CD8-positive, alpha-beta memory T cell (primary cell): ENCODE data around the gene AMIGO1. TPM values are rescaled to one million over a fixed set of nuclear protein-coding genes. Genes with fewer than 3 reads are reported as not detected.

ENCODE experiments used
- CTCF ChIA-PET: fragments of 350-600 bp; sonication (Branson Sonifier 250); formaldehyde crosslinking; loops from one replicate; lab custom pipeline; 2021; ENCODE audit warnings: antibody characterized with exemption; lab: Charles Lee
- POLR2A ChIA-PET: fragments of 350-600 bp; sonication (Branson Sonifier 250); formaldehyde crosslinking; loops from one replicate; lab custom pipeline; 2021; ENCODE audit warnings: antibody characterized with exemption; lab: Charles Lee
- DNase-seq, 5 donors: peaks; one replicate each; pipeline versions ENCODE4 v3.0.0 to v3.0.0-alpha.2; 2020 to 2022; ENCODE audit warnings: mixed read lengths in 1 of 5
- H3K27ac ChIP-seq: one replicate; pipeline ENCODE4 v1.7.0; 2013; ENCODE audit warnings: low read depth, mild to moderate bottlenecking, low read length, moderate library complexity
- H3K27me3 ChIP-seq: 2 replicates; pipeline ENCODE4 v1.7.0; 2013; ENCODE audit warnings: low read length, mild to moderate bottlenecking; ENCODE audit not compliant: insufficient read depth, poor library complexity, severe bottlenecking
- H3K36me3 ChIP-seq: 2 replicates; pipeline ENCODE4 v1.7.0; 2013; ENCODE audit warnings: mild to moderate bottlenecking, low read length, moderate library complexity; ENCODE audit not compliant: insufficient read depth
- H3K4me1 ChIP-seq: 2 replicates; pipeline ENCODE4 v1.7.0; 2013; ENCODE audit warnings: mild to moderate bottlenecking, low read length, moderate library complexity; ENCODE audit not compliant: insufficient read depth
- H3K4me3 ChIP-seq: 2 replicates; pipeline ENCODE4 v1.7.0; 2013; ENCODE audit warnings: mild to moderate bottlenecking, low read length
- H3K9me3 ChIP-seq: 2 replicates; pipeline ENCODE4 v1.7.0; 2013; ENCODE audit warnings: mild to moderate bottlenecking, low read length
- H3K27ac Mint-ChIP-seq, 8 donors: one replicate each; pipeline ENCODE4 v1.8.0; 2020 to 2021; ENCODE audit warnings: mixed read lengths in 8 of 8, mild to moderate bottlenecking in 6 of 8, inconsistent platforms in 3 of 8, moderate library complexity in 3 of 8
- H3K27me3 Mint-ChIP-seq, 2 donors: one replicate each; pipeline ENCODE4 v1.8.0; 2020 to 2021; ENCODE audit warnings: mixed read lengths in 2 of 2, mild to moderate bottlenecking in 1 of 2, moderate library complexity in 1 of 2
- H3K36me3 Mint-ChIP-seq, 3 donors: one replicate each; pipeline ENCODE4 v1.8.0; 2020 to 2021; ENCODE audit warnings: mixed read lengths in 3 of 3, inconsistent platforms in 1 of 3, mild to moderate bottlenecking in 1 of 3
- H3K4me1 Mint-ChIP-seq, 3 donors: one replicate each; pipeline ENCODE4 v1.8.0; 2020 to 2021; ENCODE audit warnings: mixed read lengths in 3 of 3, inconsistent platforms in 1 of 3, mild to moderate bottlenecking in 1 of 3
- H3K4me3 Mint-ChIP-seq, 7 donors: one replicate each; pipeline ENCODE4 v1.8.0; 2020 to 2021; ENCODE audit warnings: mixed read lengths in 7 of 7, mild to moderate bottlenecking in 6 of 7, moderate library complexity in 4 of 7, inconsistent platforms in 2 of 7
- H3K9me3 Mint-ChIP-seq, 5 donors: one replicate each; pipeline ENCODE4 v1.8.0; 2020 to 2022; ENCODE audit warnings: mixed read lengths in 5 of 5, mild to moderate bottlenecking in 3 of 5, moderate library complexity in 2 of 5, inconsistent platforms in 1 of 5
- polyA plus RNA-seq: library from polyadenylated mRNA; unstranded; fragments of 300-500 nt; fragmentation: Illumina TruSeq; gene quantifications from one replicate; pipeline ENCODE4 v1.2.3, GENCODE V29; 2021
- total RNA-seq, 2 experiments: library from RNA; stranded (reverse); gene quantifications; one replicate each; pipeline ENCODE4 v1.2.3, GENCODE V29; 2021

Gene AMIGO1
- total and polyA plus RNA-seq, 3 experiments from 2014 or later, result 4.0 to 20.2 (median 4.9) TPM

DNA sequence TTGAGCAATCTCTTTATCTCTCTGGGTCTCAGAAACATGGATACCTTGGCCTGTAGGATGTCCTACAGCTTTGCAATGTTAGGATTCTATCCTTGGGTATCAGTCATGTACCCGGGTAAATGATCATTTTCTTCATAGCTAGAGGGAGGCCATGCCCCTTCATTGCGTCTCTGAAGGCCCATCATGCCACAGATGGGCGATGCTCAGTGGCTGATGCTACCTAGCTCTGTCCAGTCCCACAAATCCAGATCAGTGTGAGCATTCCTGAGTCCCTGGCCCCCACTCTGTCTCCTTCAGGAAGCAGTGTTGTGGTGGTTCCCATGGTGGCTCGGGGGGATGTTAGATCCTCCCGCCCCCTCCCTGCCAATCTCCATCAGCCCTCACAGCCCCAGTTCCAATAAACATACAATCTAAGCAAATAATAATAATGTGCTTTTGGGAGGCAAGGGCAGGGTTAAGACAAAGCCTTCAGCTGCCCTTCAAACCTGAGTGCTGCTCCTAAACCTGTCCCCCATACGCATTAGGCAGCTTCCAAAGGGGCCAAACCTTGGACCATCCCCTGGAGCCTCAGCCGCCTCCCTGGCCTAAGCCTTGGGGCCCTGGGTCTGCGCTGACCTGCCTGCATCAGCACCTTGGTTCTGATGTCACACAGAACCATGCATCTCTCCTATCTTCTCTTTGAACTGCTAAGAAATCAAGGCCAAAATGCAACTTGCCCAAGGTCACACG, 29.5 kb upstream of the AMIGO1 start:
- H3K27me3 Mint-ChIP-seq, result peaks cover 0 to 2% of the 10 kb centered on the region in 2 donors
- no peaks in the 10 kb centered on the region for H3K4me1 ChIP-seq
- no peaks in the 10 kb centered on the region for H3K4me1 Mint-ChIP-seq
- CTCF ChIA-PET, result interaction anchor here (1.1 to 26.1 kb wide), 2 partner anchors 41 to 92 kb away, joined by 3 to 1339 read pairs; partner anchors contain the start of genes AMIGO1, ATXN7L2 and CYB561D1
- no peak overlapping the region for H3K4me3 Mint-ChIP-seq
- H3K27me3 ChIP-seq, result no peaks in the 10 kb centered on the region
- no peaks in the 10 kb centered on the region for H3K9me3 ChIP-seq
- POLR2A ChIA-PET, result no interaction called here
- no peaks in the 10 kb centered on the region for H3K9me3 Mint-ChIP-seq
- H3K27ac Mint-ChIP-seq, result no peak overlapping the region
- no peaks in the 10 kb centered on the region for H3K36me3 ChIP-seq
- no peak overlapping the region for H3K27ac ChIP-seq
- H3K36me3 Mint-ChIP-seq, result no peaks in the 10 kb centered on the region
- H3K4me3 ChIP-seq, result no peak overlapping the region
- no peak for DNase-seq

DNA sequence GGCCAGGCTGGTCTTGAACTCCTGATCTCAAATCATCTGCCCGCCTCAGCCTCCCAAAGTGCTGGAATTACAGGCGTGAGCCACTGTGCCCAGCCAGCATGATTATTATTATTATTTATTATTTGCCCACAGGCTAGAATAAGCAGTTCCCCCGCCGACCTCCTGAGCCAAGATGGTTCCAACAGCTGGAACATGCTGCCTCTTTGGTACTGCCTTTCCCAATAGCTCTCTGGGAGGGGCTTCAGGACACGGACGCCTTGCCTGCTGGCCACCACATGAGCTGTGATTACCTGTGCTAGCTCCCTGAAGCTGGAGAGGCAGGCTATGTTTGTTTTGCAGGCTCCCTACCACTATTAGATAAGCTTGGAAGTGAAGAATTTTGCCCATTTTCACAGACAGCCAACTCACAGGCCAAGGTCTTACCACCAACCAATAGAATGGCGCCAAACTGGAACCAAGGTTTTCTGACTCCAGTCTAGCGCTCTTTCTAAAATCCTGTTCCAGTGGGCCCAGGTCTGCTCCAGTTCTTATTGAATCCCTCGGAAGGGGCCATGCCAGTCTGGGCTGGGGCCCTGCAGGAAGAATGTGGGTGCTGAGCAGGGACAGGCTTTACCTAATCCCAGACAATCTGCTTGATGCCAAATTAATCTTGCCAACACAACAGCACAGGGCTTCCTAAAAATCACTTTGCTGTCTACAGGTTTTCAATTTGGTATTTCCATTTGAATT, 28.1 kb upstream of the AMIGO1 start:
- Histone ChIP-seq H3K27ac (no peak overlapping the region), H3K27me3 (no peaks in the 10 kb centered on the region), H3K9me3 (no peaks in the 10 kb centered on the region), H3K36me3 (no peaks in the 10 kb centered on the region), H3K4me1 (peaks cover 3% of the 10 kb centered on the region), H3K4me3 (no peak overlapping the region)
- H3K4me1 Mint-ChIP-seq, result peaks cover 3 to 4% (median 3%) of the 10 kb centered on the region in 3 donors
- ChIA-PET POLR2A (no interaction called here), CTCF (interaction anchor here (1.4 to 26.1 kb wide), 3 partner anchors 40 to 261 kb away, joined by 3 to 1339 read pairs (median 4); partner anchors contain the start of genes AMIGO1, ATXN7L2 and CYB561D1)
- no peaks in the 10 kb centered on the region for H3K36me3 Mint-ChIP-seq
- H3K9me3 Mint-ChIP-seq, result no peaks in the 10 kb centered on the region
- H3K27me3 Mint-ChIP-seq, result peaks cover 0 to 2% of the 10 kb centered on the region in 2 donors
- H3K27ac Mint-ChIP-seq, result peak overlapping the region in 1 of 8 donors; percentile 14
- DNase-seq, result no peak
- H3K4me3 Mint-ChIP-seq, result no peak overlapping the region

DNA sequence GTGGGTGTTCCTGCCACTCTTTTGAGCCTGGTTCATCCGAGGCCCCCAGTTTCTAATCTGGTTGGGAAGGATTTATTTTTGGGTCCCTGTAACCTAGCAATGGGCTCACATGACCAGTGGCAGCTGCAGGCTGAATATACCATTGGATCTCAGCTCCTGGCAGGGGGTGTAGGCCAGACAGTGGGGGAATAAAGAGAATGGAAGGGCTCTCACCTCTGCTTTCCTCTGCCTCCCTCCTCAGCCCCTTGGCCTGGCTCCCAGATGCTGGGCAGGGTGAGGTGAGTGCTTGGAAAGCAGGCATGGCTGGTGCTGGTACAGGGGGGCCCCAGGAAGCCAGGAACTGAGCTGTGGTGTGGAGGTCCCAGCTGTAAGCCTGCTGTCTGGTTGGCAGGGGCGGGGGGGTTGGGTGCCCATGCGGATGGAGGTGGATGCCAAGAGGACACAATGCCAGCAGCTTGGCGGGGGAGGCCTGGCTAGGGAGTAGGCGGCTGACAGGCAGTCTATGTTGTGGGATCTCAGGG, 26.5 kb upstream of the AMIGO1 start:
- POLR2A ChIA-PET, result no interaction called here

DNA sequence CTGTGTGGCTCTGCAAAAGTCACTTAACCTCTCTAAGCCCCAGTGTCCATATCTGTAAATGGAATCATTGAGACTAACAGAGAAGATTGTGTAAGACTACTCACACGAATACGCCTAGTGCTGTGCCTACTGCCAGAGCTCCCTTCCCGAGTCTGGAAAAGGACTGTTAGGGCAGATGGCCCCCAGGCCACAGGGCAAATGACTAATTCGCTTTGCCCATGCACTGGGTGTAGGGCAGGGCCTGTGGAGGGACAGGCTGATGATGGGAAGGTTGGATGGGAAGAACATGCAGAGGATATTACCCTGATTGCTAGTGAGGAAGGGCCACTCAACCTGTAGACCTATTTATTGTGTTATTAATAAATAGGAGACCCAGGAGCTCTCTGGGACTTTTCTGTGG, 26.0 kb upstream of the AMIGO1 start:
- Mint-ChIP-seq H3K9me3 (no peaks in the 10 kb centered on the region), H3K36me3 (no peaks in the 10 kb centered on the region), H3K27me3 (peaks cover 0 to 2% of the 10 kb centered on the region in 2 donors), H3K4me3 (no peak overlapping the region), H3K27ac (no peak overlapping the region), H3K4me1 (peaks cover 19 to 23% (median 20%) of the 10 kb centered on the region in 3 donors)
- H3K27ac ChIP-seq, result no peak overlapping the region
- no peak for DNase-seq
- H3K4me1 ChIP-seq, result peaks cover 24% of the 10 kb centered on the region
- CTCF ChIA-PET, result interaction anchor here (1.2 to 26.1 kb wide), 2 partner anchors 37 to 271 kb away, joined by 4 to 1339 read pairs; partner anchors contain the start of genes AMIGO1, ATXN7L2 and CYB561D1
- H3K27me3 ChIP-seq, result no peaks in the 10 kb centered on the region
- H3K36me3 ChIP-seq, result no peaks in the 10 kb centered on the region
- no peak overlapping the region for H3K4me3 ChIP-seq
- POLR2A ChIA-PET, result no interaction called here
- H3K9me3 ChIP-seq, result no peaks in the 10 kb centered on the region

More for the DNA sequence above, 26.5 kb upstream of the AMIGO1 start:
- H3K27ac Mint-ChIP-seq, result no peak overlapping the region
- Histone ChIP-seq H3K36me3 (no peaks in the 10 kb centered on the region), H3K27ac (no peak overlapping the region), H3K27me3 (no peaks in the 10 kb centered on the region), H3K4me1 (peaks cover 19% of the 10 kb centered on the region), H3K4me3 (no peak overlapping the region), H3K9me3 (no peaks in the 10 kb centered on the region)
- H3K4me3 Mint-ChIP-seq, result no peak overlapping the region
- H3K27me3 Mint-ChIP-seq, result peaks cover 0 to 2% of the 10 kb centered on the region in 2 donors
- H3K9me3 Mint-ChIP-seq, result no peaks in the 10 kb centered on the region
- CTCF ChIA-PET, result interaction anchor here (1.2 to 26.1 kb wide), 2 partner anchors 38 to 272 kb away, joined by 4 to 1339 read pairs; partner anchors contain the start of genes AMIGO1, ATXN7L2 and CYB561D1
- no peak for DNase-seq
- no peaks in the 10 kb centered on the region for H3K36me3 Mint-ChIP-seq
- peaks cover 16 to 19% (median 17%) of the 10 kb centered on the region in 3 donors for H3K4me1 Mint-ChIP-seq

DNA sequence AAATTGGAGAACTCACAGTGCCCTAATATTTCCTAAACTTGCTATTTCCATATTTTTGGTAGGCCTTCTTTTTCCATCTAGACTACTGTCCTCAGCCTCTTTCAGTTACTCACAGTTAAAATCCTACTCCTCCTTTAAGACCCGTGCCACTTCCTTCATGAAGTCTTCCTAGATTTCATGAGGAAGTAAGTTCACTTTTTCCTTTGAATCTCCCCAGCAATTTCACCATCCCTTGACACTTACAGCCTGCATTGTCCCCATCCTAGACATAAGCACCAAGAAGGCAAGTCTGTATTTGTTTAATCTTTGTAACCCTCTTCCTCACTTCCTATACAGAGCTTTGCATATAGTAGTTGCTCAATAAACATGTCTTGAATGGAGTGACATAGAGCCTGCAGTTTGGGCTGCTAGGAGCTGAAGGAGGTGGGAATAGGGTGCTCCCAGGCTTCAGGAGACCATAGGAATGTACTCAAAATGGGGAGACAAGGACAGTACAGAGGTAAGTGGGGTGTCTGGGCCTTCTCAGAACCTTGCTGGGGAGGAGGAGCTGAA, 24.9 kb upstream of the AMIGO1 start:
- CTCF ChIA-PET, result interaction anchor here (1.4 to 26.1 kb wide), 5 partner anchors 10 to 257 kb away, joined by 4 to 1339 read pairs (median 31); partner anchors contain the start of genes AMIGO1, ATXN7L2, CYB561D1 and PSRC1
- POLR2A ChIA-PET, result no interaction called here
- H3K27me3 Mint-ChIP-seq, result peaks cover 0 to 2% of the 10 kb centered on the region in 2 donors

DNA sequence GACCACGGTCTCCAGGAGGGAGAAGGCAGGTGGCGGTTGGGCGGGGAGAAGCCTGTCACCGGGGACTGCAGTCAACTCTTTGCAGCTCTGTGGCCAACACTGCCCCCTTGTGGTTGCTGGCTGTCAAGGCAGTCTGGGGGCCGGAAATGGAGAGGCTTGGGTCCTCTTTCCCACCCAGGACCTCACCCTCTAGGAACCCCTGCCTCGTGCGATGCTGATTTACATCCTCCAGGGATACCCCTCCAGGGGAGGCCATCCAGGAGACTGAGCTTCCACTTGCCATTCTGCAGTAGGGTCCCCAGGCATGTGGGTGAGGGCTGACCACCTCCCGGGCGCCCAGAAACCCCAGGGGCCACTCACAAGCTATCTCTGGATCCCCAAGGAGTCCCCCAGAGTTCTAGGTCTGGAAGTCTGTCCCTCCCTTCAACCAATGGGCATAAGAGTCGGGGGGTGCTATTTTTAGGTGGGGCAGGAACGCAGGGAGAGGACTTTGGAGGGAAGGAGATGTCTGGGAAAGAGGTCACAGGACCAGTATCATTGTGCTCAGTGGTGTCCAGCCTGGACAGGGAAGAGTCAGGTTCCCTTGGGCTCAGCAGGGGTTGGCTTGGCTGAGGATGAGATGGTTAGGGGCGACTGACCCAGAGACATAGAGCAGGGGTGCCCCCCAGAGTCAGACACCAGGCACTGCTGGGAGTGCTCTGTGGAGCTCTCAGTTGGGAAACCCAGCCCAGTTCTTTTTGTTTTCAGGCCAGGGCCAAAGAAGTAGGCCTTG, 23.0 kb upstream of the AMIGO1 start:
- Histone ChIP-seq H3K9me3 (no peaks in the 10 kb centered on the region), H3K4me3 (peak overlapping the region; percentile 49), H3K27me3 (no peaks in the 10 kb centered on the region), H3K36me3 (no peaks in the 10 kb centered on the region), H3K4me1 (peaks cover 30% of the 10 kb centered on the region), H3K27ac (peak overlapping the region; percentile 2)
- DNase-seq, result peak; percentile 80 to 93 (median 87)
- peaks cover 0 to 2% of the 10 kb centered on the region in 2 donors for H3K27me3 Mint-ChIP-seq
- POLR2A ChIA-PET, result interaction anchor here (0.6 to 3.3 kb wide), 12 partner anchors 14 to 256 kb away, joined by 3 to 20 read pairs (median 8); partner anchors contain the start of genes AMIGO1, ATXN7L2 and CYB561D1
- H3K27ac Mint-ChIP-seq, result peak overlapping the region; percentile 72 to 97 (median 87)
- H3K36me3 Mint-ChIP-seq, result peaks cover 0 to 1% (median 0%) of the 10 kb centered on the region in 3 donors
- peak overlapping the region; percentile 76 to 91 (median 86) for H3K4me3 Mint-ChIP-seq
- CTCF ChIA-PET, result interaction anchor here (0.6 to 26.1 kb wide), 46 partner anchors 9 to 498 kb away, joined by 3 to 1339 read pairs (median 5); partner anchors contain the start of genes AHCYL1, AMIGO1, ATXN7L2 and CYB561D1
- peaks cover 19 to 23% (median 20%) of the 10 kb centered on the region in 3 donors for H3K4me1 Mint-ChIP-seq
- no peaks in the 10 kb centered on the region for H3K9me3 Mint-ChIP-seq

More for the DNA sequence above, 24.9 kb upstream of the AMIGO1 start:
- H3K9me3 ChIP-seq, result no peaks in the 10 kb centered on the region
- Mint-ChIP-seq H3K4me1 (peaks cover 19 to 23% (median 20%) of the 10 kb centered on the region in 3 donors), H3K4me3 (no peak overlapping the region), H3K9me3 (no peaks in the 10 kb centered on the region), H3K36me3 (peaks cover 0 to under 1% (median 0%) of the 10 kb centered on the region in 3 donors), H3K27ac (peak overlapping the region in 1 of 8 donors; percentile 66)
- H3K36me3 ChIP-seq, result no peaks in the 10 kb centered on the region
- peaks cover 30% of the 10 kb centered on the region for H3K4me1 ChIP-seq
- no peak for DNase-seq
- no peak overlapping the region for H3K27ac ChIP-seq
- H3K27me3 ChIP-seq, result no peaks in the 10 kb centered on the region
- no peak overlapping the region for H3K4me3 ChIP-seq
